NCI-H2171 (cell line): ENCODE results near the gene ARL14EP.

Experiments used
- DNase-seq: peaks from one replicate; lab custom pipeline; 2025; lab: John Stamatoyannopoulos, UW

The ARL14EP gene

DNA sequence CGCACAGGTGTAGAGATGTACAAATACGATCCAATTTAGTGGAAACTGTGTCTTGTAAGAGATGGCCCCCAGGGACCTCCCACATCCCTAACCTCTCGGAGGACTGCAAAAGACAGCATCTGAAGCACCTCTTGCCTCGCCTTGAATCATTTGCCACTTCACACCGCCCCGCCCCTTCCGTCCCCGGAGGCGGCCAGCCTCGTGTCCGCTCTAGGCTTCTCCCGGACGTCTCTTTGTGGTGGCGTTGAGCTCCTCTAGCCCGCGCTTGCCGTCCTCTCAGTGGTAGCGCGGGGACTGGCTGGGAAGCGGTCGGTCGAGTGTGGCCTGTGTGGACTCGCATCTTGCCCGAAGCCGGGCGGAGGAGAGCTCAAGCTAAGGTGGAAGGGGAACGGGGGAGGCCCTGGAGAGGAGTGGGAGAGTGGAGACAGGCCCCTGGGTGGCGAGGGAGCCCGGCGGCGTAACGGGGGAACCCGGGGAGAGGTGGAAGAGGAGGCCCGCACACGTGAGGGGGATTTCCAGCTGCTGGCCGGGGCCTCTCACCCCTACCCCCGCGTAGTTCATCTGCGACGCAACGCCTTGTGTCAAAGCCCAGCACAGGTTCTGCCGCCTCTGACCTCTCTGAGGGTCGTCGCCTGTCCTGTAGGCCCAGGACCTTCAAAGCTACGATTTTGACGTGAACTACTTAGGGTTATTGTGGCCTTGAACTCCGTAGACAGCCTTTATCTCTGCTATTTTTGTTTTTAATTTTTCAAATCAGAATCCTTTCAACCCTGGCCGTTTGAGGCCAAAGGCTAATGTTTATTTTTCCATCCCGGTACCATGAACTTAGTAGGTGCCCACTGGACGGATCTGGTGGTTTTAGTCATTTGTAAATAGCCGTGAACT lies at the start of gene ARL14EP:
Gene ARL14EP (plus strand): TSS at position 279 of the 885 bp plus-strand sequence. CDS start 7,845 bp downstream, outside the sequence.
- peak; percentile 98 for DNase-seq

DNA sequence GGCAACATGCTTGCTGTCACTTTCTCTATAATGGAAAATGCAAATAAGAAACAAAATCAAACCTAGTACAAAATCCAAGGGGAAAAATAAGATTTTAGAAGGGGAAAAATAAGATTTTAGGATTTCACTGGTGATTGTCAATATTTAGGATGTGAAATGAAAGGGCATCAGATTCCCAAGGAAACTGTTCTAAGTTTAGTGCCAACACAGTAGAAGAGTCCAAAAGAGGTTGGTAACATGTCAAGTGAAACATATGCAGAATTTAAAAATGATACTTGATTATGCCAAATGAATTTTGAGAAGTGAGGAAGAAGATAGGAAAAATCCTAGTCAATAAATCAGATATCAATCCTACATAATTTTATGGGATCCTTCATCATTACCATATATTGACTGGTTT lies 45.7 kb upstream of the ARL14EP start:
- DNase-seq, result no peak

DNA sequence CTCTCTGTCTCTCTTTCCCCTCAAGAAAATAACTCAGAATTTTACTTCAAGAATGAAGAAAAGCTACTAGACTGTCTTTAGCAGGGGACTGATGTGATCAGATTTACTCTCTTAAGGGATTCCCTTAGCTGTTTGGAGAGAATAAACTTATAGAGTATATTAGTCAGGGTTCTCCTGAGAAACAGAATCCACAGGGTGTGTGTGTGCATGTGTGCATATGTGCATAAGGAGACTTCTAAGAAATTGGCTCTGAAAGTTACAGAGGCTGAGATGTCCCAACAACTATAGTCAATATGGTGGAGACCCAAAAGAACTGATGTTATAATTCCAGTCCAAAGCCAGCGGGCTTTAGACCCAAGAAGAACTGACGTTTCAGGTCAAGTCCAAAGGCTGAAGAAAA lies 43.1 kb upstream of the ARL14EP start:
- DNase-seq, result no peak

DNA sequence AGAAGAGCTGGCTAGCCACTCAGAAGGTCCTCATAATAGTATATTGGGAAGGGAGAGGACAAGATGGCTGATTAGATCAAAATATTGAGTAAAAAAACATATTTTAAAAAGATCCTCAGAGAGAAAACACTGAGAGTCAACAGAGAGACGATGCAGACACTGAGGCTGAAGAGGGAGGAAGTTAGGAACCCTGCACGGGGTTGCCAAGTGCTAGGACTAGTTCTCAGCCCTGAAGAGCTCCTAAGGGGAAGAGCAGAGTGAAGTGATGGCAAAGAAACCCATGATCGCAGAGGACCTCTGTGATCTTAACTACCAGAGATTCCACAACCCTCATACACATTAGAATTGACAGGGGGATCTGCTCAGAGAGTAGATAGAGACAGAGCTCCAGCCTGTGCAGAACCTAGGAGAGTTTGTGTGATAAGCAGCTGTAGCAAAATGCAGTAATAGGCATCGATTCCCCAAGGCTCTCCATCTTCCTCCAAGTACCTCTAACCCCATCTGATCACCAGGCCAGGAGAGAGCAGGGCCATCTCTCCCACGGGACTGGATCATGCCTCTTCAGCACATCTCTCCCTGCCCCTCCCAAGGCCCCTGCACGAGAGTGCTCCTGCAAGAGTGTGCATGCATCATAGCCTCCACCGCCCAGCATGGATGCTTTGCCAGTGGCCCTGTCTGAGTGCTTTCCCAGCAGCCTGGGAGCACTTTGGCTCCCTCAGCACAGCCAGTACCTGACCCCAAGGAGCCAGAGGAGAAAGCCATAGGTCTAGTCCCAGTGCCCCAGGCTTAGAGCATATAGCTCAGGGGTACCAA lies 41.2 kb upstream of the ARL14EP start:
- no peak for DNase-seq

DNA sequence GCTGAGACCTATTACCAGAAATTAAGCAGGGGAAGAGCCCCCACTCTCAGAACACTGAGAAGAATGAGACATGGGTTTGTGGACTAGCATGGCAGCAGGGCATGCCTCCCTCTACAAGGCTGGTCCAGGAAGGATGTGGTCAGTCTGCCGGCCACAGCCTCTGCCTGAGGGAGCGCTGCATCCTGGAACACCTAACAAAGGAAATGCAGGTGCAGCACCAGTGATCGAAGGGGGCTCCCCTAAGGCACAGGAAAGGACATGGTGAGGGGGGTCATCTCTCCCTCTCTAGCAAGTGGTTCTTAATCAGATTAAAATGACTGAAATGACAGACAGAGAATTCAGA lies 40.6 kb upstream of the ARL14EP start:
- DNase-seq, result no peak

DNA sequence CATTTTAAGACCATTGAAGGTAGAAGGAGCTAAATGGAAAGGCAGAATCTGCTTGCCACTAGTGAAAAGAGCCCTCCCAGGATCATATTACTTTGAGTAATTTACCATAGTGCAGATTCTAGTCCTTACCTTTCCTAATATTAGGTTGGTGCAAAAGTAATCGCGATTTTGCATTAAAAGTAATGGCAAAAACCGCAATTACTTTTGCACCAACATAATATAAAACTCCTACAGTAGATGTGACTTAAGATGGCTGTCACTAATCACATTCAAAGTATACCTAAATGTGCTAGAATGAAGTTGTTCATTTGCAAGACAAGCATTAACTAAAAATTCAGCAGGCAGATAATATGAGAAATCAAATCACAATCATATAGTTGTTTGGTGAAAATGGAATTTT lies 38.1 kb upstream of the ARL14EP start:
- DNase-seq, result no peak

DNA sequence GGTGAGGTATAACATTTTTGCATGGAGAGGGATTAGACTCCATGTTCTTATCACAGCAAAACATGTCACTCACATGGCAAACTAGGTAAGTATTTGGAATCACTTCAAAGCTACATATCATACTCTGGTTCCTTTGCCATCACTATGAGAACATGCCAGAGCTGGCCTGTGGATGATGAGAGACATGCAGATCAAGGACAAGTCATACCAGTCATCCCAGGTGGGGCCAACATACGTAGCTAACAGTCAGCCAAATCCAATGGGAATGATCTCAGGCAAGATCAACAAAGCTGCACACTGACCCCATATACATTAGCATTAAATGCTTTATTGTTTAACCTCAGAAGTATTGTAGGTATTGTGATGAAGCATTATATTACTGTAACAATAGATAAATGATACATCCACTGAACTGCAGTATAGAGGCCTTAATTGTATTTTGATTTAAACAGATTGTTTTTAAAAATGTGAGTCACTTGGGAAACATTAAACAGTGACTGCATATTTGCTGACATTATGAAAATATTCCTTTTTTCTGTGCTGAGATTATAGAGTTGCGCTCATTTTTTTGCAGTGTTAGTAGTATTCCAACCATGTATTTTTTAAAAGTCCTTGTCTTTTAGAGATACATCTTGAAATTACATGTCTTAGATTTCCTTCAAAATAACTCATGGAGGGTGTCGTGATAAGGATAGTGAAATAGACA lies 37.3 kb upstream of the ARL14EP start:
- DNase-seq, result no peak

DNA sequence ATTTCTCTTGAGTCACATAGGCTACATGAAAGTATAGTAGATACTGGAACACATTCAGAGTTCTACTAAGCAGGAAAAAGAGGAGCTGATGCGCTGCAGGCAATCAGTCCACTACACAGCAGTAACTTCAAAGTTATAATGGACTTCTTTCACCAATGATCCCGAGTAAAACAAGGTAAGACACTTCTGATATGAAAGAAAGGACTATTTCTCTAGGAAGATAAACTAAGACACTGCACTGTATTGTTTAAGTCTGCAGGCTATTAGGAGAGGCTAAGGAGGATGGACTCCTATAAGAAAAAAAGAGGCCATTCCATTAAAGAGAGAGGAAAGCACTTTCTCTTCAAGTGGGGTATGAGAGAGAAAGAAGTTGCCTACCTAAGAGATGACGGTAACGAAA lies 31.6 kb upstream of the ARL14EP start:
- no peak for DNase-seq

DNA sequence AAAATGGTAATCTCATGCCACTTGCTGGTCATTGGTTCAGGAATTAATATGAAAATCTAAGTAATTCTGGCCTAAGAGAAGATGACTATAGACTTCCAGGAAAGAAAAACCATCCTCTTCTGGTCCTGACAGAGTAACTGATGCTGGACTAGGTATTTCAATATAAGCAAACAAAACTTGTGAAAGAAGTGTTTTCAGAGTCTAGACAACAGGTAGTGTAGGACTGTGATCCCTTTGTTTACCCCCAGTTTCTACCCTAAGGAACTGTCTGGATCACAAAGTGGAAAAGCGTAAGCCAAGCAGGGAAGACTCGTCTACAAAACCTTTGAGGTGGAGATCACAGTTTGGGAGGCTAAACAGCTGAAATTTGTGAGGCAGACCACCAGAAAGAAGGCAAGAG lies 30.4 kb upstream of the ARL14EP start:
- DNase-seq, result no peak

DNA sequence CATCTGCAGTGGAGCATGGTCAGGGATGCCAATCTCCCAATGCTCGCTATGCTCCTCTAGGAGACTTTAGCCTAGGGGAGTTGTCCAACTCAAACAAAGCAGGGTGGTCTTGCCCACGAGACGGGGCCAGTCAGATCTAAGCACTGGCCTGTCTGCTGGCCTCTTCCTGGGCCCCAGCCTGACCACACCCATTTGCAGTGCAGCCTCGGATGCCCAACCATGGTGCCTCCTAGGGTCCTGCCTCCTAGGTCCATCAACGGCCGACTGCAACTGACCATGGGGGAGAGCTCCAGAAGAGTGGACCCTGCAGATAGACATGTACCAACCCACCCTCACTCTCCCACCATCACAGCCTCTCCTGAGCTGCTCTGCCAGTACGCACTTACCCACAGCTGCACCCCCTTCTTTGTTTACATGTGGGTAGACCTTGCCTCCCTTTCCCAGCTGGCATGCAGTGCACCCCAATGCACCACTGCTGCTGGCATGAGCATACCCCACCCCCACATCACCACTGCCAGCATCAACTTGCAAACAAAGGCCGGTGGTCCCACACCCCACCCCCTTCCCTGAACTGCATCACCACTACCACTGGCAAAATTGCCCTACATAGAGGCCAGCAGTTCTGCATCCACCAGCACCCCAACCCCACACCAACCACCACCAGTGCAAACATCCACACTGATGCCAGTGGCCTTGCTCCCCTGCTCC lies 27.6 kb upstream of the ARL14EP start:
- DNase-seq, result no peak

DNA sequence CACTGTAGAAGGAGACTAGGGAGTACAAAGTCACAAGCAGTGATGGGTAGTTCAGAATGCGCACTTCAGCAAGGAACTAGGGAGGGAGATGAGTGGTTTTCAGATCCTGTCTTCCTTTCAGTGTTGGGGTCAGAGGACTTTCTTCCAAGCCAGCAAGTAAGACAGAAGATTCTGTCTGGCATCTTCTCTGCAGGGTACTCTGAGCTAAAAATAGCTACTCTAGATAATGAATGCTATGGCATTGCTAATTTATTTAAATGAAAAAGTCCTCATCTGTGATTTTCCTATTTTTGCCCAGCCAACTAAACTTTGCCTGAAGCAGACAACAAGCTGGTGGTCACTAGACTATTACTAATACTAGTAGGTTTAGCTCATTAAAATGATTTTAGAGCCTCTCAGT lies 18.3 kb upstream of the ARL14EP start:
- no peak for DNase-seq

DNA sequence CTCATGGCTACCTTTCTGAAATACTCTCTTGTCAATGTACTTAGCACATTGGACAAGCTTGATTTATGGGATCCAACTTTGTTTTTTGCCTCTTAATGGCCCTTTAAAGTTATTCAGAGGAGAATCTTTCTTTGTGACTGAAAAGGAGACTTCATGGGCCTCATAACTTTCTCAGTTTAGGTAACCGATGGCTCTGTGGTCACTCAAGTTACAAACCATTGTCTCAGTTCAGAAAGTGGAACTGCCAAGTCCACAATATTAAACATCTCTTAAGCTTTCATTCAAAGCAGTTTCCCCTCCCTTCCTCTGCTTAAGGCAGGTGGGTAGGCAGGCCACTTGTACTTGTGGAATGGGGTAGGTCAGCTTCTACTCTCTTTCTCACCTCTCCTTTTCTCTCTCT lies 12.3 kb upstream of the ARL14EP start:
- no peak for DNase-seq

DNA sequence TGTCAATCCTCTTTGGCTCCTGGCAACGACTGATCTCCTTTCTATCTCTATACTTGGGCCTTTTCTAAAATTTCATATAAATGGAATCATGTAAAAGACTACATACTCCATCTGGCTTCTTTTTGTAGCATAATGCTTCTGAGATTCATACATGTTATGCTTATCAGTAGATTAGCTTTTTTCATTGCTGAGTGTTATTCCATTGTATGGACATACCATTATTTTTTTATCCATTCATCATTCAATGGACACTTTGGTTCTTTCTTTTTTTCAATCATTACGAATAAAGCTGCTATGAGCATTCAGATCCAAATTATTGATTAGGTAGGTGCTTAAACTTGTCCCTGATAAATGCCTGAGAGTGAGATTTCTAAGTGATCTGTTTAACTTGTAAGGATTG lies 11.7 kb upstream of the ARL14EP start:
- no peak for DNase-seq

DNA sequence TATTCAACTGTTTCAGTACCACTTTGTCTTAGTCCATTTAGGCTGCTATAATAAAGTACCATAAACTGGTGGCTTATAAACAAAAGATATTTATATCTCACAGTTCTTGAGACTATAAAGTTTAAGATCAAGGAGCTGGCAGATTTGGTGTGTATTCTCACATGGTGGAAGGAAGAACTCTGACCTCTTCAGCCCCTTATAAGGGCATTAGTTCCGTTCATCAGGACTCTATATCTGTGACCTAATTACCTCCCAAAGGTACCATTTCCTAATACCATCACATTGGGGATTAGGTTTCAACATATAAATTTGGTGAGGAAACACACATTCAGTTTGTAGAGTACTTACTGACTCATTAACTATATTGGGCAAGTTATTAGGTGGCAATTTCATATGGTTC lies 10.7 kb upstream of the ARL14EP start:
- DNase-seq, result no peak

DNA sequence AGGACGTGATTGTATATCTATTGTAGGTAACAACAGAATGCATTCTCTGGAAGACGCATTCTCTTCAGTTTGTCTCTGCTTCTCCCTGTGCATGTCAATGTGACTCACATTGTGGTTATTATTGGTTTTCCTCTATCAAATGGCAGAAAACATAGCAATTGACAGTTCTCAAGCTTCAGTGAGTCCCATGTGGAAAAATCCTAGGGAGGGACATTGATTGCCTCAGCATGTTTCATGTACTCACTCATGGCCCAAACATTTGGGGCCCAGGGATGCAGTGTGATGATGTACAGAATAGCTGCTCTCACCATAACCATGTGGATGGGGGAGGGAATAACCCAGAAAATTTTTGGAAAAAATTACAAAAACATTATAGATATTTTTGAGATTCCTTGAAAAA lies 9.3 kb upstream of the ARL14EP start:
- DNase-seq, result no peak

DNA sequence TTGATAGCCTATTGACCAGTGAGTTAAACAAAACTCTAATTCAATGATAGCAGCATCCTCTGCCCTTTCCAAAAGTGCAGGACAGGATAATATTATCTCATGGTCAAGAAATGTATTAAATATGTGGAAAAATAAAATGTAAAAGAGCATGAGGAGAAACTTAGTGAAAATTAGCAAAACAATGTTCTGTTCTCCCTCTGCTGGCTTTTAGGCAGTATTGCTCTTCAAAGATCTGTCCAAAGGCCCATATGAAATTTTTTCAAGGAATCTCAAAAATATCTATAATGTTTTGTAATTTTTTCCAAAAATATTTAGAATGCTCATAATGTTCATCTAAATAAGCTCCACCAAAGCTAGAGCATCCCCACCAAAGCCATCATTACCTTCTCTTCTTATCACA lies 8.3 kb upstream of the ARL14EP start:
- DNase-seq, result no peak

DNA sequence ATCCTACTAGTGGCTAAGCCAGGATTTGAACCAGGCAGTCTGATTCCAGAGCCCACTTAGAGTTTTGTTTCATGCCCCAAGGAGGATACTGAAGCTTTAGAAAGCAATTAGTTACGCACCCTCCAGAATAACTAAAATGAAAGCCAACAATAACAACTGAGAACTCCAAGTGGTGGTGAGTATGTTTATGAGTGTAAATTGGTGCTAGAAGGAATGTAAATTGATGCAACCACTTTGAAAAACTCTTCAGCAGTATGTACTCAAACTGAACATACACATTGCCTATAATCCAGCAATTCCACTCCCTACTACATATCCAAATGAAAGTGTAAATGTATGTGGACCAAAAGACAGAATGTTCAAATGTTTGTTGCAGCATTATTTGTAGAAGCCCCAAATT lies 6.7 kb upstream of the ARL14EP start:
- DNase-seq, result no peak

DNA sequence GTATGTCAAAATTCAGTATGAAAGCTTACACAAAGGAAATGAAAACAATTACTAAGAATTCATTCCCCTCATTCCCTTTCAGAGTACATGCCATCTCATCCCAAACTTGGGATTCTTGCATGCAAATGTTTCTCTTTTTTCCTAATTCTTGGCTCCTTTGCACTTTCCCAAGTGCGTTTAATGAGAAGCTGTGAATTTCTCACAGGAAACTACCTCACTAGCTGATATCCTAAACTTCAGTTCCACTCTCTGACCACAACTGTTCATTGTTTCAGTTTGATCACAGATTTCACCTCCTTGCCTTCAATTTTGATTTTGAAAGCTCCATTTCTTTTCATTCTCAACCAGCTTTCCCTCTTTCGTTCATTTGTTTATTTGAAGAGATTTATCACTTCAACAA lies 5.9 kb upstream of the ARL14EP start:
- no peak for DNase-seq

DNA sequence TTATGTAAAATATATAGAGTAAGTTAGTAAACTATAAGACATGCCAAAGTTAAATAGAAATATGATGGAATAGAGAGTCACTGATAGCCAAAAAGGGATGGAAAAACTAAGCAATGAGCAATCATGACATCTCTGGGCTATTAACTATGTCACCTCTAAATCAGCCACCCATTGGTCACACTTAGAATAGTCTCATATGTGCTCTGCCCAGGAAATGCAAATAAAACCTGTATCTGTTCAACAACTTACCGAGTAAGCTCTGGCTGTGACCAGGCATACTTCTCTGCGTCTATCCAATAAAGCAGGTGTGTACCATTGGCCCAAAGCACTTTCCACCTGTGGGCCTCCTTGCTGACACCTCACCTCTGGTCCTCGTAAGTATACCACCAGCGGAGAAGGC lies 1.6 kb upstream of the ARL14EP start:
- no peak for DNase-seq

DNA sequence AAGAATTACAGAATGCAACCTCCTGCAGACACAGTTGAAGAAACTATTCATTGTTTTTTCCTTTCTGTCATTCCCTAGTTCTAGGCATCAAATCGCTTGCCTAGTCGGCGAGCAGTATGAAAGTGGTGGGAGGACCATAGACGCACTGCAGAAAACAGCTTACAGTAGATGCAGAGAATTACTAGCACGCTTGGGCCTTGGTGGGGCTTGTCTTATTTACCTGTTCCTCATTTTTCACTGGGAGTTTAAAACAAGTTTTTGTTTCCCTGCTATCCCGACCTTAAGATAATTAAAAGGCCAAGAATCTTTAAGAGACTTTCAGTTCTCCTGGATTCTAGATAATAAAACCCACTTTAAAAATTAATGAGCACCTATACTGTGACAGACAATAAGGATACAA lies 713 bp upstream of the ARL14EP start:
- no peak for DNase-seq

DNA sequence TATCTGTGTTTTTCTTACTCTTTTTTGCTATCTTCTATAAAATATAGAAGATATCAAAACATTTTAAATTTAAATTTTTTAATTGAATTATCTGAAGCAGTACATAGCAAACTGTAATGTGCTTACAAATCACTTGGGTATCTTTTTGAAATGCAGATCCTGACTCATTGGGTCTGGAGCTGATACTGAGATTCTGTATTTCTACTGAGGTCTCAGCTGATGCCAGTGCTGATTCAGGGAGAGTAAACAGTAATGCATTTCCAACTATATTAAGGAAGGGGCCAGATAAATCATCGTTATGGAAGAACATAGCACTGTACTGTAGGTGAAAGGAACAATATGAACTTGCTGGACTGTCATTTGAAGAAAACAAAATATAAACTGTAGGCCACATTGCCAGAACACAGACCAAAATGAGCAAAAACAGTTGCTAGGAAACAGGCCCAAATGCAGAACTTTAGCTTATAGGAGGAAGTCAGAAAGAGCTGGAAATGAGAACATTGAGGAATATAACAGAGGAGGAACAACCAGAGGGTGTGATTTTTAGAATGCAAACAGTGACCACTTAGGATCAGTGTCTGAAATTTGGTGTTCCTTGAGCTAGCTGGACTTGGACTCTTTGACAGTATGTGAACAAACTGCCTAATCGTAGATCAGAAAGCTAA lies 3.3 kb downstream of the ARL14EP start:
- DNase-seq, result no peak

DNA sequence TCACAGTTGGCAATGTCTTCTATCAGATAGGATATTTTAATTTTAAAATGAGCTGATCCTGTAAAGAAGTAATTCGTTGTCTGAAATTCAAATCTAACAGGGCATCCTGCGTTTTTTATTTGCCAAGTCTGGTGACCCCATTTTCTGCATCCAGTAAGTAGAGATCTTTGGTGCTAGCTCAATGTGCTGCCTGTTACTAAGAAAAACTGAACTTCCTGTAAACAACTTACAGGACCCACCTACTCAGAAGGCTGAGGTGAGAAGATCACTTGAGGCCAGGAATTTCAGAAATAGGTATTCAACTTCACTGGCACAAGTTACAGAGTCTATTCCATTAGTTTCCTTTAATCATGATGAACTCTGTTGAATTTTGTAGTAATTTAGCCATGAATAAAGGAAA lies 4.0 kb downstream of the ARL14EP start:
- no peak for DNase-seq
